DMS53 (cell line): ENCODE results near the gene KCNQ4.
A peak's percentile ranks its signal among the peaks of the same experiment; 100 is the strongest.

Experiments used
- DNase-seq: peaks from one replicate; lab custom pipeline; 2025; lab: John Stamatoyannopoulos, UW

Gene KCNQ4

GRCh38 chr1:40795811-40796586 is 12.4 kb downstream of the KCNQ4 start:
- DNase-seq, result no peak

GRCh38 chr1:40796939-40797667 is 13.5 kb downstream of the KCNQ4 start:
- DNase-seq, result no peak

DNA sequence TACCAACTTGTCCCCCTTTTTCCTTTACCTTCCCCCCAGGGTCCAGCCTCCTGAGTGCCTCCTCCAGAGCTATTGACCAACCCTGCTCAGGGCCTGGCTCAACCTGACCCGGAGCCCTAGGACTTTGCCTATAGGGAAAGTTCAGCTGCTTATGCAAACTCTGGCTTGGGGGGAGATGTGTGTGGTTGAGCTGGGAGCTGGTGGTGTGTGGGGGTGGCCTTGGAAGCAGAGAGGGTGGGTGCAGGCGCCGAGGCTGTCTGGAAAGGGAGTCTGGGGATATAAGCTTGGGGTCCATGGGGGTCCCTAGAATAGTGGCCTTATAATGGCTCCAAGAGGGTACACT is 14.1 kb downstream of the KCNQ4 start:
- DNase-seq, result no peak

DNA sequence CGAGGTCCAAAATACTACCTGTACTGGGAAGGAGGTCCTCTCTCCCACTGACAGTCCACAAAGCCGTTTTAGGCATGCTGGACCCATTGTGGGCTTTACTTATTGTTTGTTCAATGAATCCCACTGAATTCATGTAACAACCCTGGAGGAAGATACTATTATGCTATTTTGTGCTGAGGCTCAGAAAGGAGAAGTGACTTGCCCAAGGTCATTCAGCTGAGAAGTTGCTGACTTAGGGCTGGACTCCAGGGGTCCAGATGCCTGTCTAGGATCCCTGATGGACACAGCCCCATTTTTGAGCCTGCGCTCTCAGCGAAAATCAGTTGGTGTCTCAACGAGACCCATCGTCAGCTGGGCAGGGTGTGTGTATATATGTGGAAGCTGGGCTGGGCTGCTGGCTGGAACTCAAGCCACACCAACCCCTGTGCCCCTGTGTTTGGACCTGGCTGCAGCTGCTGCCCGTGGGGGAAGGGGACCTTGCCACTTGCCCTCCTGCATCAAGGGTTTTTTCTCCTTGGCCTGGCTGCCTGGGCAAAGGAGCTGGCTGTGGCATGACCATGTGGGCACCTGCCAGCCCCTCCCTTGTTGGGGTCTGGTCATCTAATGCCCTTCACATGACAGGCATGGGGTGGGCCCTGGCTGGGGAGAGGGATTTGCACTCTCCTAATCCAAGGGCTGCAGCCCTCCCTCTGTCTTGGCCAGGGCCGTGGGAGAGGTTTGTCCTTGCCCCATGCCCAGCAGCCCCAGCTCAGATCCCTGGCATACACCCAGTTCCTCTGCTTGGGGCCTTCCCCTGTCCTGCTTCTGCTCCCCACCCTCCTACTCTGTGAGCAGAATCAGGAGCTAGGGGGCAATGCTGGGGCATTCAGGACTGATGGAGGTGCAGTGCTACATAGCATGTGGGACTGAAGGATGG is 15.0 kb downstream of the KCNQ4 start:
- DNase-seq, result no peak

DNA sequence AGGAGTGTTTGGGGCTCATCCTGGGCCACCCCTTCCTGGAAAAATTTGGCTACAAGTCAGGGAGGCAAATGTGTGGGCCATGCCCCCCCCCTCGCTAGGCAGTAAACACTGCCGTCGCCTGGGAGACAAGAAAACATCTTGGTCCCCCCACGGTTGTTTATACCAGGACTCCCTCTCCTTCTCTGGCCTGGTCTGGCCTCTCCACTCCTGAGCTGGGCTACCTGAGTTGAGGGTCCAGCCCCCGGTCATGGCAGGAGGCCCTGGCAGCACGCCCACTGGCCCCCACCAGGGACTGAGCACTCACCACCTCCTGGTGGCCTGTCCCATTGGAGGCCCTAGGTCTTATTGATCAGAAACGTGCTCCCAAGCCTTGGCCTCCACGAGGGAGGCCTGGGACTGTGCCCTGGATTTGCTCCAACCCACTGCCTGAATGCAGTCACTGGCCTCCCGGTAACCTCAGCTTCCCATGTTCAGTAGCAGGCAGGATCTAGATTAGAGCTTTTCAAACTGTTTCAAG is 15.8 kb downstream of the KCNQ4 start:
- DNase-seq, result no peak

GRCh38 chr1:40801742-40802077 is 18.1 kb downstream of the KCNQ4 start:
- no peak for DNase-seq

- peak; percentile 90 for DNase-seq
Measured at GRCh38 chr1:40802078-40802741, 18.6 kb downstream of the KCNQ4 start.

GRCh38 chr1:40802742-40803113 is 19.1 kb downstream of the KCNQ4 start:
- no peak for DNase-seq

DNA sequence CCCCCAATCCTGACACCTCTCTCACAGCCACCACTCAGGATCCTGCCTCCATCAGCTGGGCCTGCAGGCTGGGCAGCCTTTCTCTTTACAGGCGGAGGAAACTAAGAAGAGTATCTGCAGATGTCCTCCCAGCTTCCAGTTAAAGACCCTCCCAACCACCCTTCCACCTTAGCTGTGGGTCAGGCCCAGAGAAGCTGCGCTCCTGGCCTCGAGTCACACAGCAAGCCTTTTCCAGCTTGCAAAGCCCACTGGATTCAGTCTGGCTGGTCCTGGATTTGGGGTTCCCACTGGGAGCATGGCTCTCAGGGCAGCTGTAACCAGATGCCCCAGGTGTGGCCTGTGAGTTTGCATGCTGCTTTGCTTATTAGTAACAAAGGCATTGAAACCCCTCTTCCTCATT is 19.9 kb downstream of the KCNQ4 start:
- no peak for DNase-seq

DNA sequence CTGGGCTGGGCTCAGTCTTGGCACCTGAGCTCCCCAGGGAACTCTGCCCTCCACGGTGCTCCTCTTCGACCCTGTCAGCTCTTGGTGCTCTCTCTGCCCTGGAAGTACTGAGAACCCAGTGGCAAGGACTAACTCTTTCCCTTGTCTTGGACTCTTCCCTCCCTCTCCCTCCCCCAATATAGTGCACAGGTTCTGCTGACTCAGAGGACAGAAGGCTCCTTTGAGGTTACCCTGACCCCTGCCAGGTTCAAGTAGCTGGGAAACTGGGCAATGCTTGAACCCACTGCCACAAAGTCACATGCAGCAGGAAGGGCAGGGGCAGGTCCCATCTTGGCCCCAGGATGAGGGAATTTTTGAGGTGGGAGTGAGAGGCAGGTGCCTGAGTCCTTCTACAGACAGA is 20.3 kb downstream of the KCNQ4 start:
- DNase-seq, result no peak

DNA sequence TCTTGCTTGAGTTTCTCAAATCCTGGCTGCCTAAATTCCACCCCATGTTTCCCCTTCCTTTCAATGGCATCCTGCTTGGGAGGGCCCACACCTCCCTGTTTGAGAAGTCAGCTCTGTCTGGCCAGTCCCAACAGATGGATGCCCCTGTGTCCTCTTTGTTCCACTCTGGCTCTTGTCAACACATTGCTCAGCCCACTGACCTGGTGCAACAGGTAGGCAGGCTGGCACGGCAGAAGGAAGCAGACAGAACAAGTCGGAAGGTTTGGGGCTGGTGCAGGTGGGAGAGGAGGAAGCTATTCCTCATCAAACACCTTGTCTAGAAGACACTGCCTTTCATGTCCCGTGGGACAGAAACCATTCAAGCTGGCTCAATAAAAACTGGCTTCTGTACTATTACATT is 22.7 kb downstream of the KCNQ4 start:
- DNase-seq, result no peak

DNA sequence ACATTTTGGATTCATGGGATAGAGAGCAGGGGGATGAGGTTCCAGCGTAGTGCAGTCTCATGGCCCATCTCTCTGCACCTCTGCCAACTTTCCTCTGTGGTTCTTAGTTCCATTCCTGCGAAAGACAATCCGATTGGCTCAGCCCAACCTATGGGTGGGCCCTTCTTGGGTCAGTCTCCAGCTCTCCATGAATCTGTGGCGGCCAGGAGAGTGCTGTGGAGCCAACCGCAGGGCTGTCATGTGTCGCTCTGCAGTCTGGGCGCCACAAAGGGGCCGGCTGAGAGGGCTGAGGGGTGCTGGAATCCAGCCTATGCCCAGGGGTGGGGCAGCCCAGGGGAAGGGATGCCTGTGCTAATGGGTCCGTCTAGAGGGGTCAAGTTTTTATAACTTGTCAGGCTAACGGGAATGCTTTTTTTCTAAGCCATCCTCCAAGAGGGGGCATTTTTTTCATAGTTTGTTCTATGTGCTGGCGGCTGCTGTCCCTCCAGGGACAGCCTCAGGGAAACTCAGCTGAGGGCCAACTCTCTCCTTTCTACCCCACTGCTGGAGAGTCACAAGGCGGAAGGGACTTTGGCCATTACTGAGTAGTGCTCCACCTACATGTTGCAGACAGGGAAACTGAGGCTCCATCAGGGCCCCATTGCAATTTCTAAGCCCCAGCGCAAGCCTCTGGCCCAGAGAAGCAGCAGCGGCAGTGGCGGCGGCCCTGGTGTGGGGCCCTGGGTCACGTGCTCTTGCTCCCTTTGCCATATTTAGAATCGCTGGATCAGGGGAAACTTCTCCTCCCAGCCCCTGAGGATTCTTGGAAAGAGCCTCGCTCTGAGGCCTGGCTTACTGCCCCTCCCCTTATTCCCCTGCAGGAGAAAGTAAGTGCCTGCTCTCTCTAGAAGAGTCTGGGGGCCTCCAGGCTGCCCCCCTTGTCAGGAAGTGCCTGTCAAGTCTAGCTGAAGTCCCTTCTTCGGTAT is 23.4 kb downstream of the KCNQ4 start:
- no peak for DNase-seq

- no peak for DNase-seq
Measured at GRCh38 chr1:40808002-40808401, 24.4 kb downstream of the KCNQ4 start.

- no peak for DNase-seq
Measured at GRCh38 chr1:40808444-40808843, 24.9 kb downstream of the KCNQ4 start.

GRCh38 chr1:40808909-40809308 is 25.3 kb downstream of the KCNQ4 start:
- DNase-seq, result no peak

DNA sequence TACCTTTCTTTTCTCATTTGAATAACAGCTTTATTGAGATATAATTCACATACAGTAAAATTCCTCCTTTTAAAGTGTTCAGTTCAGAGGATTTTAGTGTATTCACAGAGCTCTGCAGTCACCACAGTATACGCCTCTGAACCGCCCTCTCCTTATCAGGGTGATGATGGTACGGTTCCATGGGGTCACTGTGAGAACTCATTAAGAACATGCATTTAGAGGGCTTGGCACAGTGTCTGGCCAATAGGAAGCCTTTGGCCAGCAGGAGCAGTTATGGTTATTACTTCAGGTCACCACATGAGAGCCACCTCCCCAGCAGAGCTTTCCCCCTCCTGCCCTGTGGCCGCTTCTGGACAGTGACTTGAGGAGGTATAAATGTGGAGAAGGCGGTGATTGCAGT is 27.3 kb downstream of the KCNQ4 start:
- no peak for DNase-seq

DNA sequence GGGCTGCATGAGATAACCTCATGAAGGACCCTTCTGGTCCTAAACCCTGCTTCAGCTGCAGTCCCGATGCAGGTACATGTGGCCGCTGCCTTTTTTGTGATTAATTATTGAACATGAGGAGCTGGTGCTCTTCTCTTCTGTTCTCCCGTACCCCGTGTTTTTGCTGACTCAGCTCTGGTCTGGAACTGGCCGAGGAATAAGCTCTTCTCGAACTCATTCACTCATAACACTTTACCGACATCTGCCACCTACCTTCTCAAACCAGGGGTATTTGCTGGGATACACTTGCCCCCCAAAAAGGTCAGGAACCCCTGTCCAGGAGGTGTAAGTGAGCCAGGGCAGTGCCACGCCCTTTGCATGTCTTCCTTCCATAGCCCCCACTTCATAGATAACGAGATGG is 31.8 kb downstream of the KCNQ4 start:
- DNase-seq, result no peak

GRCh38 chr1:40817791-40818263 is 34.2 kb downstream of the KCNQ4 start:
- no peak for DNase-seq

DNA sequence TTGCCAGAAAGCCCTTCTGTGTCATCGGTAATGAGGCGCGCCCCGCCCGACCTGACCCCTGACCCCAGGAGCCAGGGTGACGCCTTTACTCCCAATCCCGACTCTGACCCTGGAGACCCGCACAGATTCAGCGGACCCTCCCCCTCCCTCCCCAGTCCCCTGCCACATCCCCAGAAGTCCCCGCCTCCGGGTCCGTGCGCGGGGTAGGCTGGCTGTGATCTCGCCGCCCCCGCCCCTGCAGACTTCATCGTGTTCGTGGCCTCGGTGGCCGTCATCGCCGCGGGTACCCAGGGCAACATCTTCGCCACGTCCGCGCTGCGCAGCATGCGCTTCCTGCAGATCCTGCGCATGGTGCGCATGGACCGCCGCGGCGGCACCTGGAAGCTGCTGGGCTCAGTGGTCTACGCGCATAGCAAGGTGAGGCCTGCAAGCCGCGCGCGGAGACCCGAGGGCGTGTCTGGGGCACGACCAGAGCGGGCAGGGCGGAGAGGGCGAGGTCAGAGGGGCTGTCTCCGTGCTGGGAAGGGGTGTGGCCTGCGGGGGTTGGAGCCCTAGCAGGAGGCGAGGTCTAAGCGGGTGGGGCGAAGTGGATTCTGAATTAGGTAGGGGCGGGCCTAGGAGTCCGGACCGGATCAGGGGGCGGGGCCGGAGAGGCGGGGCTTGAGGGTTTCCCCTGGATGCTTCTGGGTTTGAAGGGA is 34.8 kb downstream of the KCNQ4 start:
- peak; percentile 68 for DNase-seq

DNA sequence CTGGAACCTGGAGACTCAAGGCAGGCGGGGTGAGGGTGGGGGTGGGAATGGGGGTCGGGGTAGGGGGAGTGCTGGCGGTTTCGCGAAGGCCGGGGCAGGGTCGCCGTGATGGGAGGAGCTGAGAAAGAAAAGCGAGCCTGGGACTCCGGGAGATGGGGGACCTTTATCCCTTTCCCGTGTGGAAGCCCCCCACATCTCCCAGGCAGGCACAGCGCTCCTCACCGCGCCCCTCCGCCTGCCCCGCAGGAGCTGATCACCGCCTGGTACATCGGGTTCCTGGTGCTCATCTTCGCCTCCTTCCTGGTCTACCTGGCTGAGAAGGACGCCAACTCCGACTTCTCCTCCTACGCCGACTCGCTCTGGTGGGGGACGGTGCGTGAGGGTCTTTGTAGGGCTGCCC is 35.5 kb downstream of the KCNQ4 start:
- DNase-seq, result no peak
